HG03025 (cell line): ENCODE data around the gene PCNX1.
"Not testable (repeated sequence)": the region's sequence is repeated elsewhere in the genome, so short reads cannot be mapped to it uniquely, and the experiment has no call there.

Experiments
- ATAC-seq: cut with Tn5 transposase; IDR thresholded peaks from one replicate; pipeline ENCODE4 v1.9.1; 2021; ENCODE audit warnings: mild to moderate bottlenecking, moderate library complexity; ENCODE audit not compliant: unreplicated experiment, low FRiP score

PCNX1 gene

GRCh38 chr14:71061458-71061857, 154.2 kb downstream of the PCNX1 start:
- no peak for ATAC-seq

DNA sequence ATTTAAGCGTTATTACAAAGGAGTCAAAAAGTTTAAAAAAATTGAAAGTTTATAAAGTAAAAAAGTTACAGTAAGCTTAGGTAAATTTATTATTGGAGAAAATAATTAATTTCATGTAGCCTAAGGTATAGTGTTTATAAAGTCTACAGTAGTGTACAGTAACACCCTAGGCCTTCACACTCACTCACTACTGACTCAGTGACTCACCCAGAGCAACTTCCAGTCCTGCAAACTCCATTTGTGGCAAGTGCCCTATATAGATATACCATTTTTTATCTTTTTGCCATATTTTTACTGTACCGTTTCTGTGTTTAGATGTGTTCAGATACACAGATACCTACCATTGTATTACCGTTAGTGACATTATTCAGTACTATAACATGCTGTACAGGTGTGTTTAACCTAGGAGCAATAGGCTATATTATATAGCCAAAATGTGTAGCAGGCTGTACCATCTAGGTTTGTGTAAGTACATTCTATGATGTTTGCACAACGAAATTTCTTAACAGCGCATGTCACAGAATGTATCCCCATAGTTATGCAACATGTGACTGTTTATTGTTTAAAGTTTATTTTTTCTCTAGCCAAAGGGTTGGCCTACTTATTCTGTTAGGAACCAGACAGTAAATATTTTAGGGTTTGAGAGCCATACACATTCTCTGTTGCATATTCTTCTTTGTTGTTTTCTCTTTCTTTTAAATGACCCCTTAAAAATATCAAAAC, 155.5 kb downstream of the PCNX1 start:
- ATAC-seq, result no peak

GRCh38 chr14:71063351-71063750, 156.1 kb downstream of the PCNX1 start:
- no peak for ATAC-seq

DNA sequence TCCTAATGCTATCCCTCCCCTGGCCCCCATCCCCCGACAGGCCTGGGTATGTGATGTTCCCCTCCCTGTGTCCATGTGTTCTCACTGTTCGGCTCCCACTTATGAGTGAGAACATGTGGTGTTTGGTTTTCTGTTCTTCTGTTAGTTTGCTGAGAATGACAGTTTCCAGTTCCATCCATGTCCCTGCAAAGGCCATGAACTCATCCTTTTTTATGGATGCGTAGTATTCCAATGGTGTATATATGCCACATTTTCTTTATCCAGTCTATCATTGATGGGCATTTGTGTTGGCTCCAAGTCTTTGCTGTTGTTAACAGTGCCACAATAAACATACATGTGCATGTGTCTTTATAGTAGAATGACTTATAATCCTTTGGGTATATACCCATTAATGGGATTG, 157.5 kb downstream of the PCNX1 start:
- ATAC-seq, result not testable (repeated sequence)

GRCh38 chr14:71070169-71070568, 162.9 kb downstream of the PCNX1 start:
- ATAC-seq, result no peak

- no peak for ATAC-seq
Measured at GRCh38 chr14:71071042-71071441, 163.8 kb downstream of the PCNX1 start.

DNA sequence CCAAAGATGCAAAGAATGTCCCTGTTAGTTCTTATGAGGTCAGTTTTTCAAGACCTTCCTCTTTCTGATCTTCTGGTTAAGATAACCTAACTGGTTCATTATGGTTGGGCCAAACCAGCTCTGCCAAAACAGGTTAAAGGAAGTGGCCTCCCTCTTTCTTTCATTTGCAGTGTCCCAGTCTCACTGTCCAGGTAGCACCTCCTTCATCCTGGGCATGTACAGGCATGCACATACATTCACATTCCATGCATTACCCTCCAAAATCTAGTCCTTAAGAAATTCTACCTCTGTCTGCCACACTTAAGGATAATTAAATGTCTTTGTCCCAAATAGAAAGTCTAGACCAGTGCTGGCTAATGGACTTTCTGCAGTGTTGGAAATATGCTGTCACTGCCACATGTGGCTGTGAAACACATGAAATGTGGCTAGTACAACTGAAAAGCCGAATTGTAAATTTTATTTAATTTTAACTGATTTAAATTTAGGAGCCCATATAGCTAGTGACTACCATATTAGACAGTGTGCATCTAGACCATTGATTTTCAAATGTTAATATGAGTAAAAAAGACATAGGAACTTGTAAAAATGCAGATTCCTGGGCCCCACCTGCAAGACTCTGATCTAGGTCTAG, 169.3 kb downstream of the PCNX1 start:
- no peak for ATAC-seq

- no peak for ATAC-seq
Measured at GRCh38 chr14:71078500-71078899, 171.2 kb downstream of the PCNX1 start.

DNA sequence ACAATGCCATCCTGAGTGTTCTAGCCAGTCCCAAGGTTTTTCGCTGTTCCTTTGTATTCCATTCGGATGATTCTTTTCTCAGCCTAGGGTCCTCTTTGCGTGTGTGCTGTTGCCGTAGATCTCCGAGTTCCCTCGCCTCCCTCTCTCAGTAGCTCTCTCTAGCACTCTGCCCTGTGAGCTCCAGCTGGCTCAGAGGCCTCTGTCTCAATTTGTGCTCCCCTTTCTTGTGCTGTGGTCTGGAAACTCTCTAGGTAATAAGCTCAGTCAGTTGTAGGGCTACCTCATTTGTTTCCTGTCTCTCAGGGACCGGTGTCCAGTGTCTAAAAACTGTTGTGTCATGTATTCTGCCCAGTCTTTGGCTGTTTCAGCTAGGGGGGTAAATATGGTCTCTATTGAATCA, 179.3 kb downstream of the PCNX1 start:
- no peak for ATAC-seq

DNA sequence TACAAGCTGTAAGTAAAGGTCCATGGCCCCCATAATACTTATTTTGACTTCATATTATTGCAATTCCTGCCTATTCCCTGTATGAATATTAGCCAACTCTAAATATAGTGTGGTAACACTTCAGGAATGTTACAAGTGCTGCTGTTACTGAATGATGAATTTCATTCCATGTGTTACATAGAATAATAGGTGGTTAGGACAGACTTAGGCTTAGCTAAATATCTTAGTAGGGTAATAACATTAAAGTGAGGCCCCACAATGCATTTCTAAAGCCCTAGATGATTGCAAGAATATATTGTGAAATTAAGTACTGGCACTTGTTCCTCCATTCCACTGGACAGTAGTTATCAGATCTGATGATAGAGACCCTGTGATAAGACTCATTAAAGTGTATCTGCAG, 182.7 kb downstream of the PCNX1 start:
- no peak for ATAC-seq

DNA sequence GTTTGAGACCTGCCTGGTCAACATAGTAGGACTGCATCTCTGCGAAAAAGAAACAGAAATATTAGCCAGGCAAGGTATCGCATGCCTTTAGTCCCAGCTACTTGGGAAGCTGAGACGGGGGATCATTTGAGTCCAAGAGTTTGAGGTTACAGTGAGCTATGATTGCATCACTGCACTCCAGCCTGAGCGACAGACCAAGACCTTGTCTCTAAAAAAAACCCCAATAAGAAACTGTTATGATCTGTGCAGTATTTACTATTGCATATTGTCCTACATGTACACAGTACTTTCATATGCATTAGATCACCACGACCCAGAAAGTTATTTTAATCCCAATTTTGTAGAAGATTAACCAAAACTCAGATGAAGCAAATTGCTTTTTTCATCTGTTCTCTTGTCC, 187.5 kb downstream of the PCNX1 start:
- no peak for ATAC-seq

- ATAC-seq, result no peak
Measured at GRCh38 chr14:71096947-71097346, 189.7 kb downstream of the PCNX1 start.

- ATAC-seq, result no peak
Measured at GRCh38 chr14:71103662-71104484, 196.6 kb downstream of the PCNX1 start.

DNA sequence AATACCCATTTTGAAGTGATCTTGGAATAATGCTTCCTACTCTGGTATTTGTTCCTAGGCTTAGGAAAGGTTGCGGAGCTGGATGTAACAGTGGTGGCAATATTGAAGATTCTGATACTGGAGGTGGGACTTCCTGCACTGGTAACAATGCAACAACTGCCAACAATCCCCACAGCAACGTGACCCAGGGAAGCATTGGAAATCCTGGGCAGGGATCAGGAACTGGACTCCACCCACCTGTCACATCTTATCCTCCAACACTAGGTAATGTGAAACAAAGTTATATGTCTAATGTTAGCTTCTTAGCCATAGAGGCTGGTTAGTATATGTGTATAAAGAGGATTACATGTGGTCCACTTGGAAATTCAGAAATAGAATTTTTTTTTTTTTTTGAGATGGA, 197.9 kb downstream of the PCNX1 start:
- ATAC-seq, result no peak

DNA sequence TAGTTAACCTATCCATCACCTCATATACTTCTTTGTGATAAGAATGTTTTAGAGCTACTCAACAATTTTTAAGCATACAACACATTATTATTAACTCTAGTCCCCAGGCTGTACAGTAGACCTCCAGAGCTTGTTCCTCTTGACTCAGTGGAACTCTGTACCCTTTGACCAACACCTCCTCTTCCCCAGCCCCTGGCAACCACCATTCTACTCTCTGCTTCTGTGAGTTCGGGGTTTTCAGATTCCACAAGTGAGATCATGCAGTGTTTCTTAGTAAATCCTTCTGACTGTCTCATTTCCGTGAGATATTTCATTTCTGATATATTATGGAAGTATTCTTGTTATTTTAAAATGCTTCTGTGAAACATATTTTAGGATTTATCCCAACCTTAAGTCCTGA, 200.7 kb downstream of the PCNX1 start:
- no peak for ATAC-seq

GRCh38 chr14:71108398-71109119, 201.3 kb downstream of the PCNX1 start:
- no peak for ATAC-seq

- ATAC-seq, result no peak
Measured at GRCh38 chr14:71113376-71113775, 206.1 kb downstream of the PCNX1 start.

DNA sequence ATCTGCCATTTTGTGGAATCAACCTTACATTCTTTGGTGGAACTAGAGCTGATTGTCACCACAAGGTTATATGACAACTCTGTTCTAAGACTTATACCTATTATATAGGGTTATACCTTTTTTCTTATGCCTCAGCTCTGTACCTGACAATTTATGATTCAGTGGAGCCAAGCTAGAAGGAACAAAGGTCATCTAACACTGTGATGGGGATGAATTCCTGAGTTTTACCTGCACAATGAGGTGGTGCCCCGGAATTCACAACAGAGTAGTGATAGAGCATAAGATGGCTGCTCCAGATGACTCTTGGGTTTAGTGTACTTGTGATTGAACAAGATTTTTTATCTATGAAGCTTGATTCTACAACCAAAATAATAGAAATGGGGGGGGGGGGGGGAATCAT, 207.3 kb downstream of the PCNX1 start:
- ATAC-seq, result no peak

- no peak for ATAC-seq
Measured at GRCh38 chr14:71115306-71115705, 208.0 kb downstream of the PCNX1 start.

GRCh38 chr14:71115821-71116567, 208.7 kb downstream of the PCNX1 start:
- ATAC-seq, result no peak
